ENCODE data around the gene PLSCR2. TPM values are rescaled to one million over a fixed set of nuclear protein-coding genes. Genes with fewer than 3 reads are reported as not detected.

The PLSCR2 gene
- total RNA-seq, 1 experiment from 2014 or later = not detected

- no peaks in the 10 kb centered on the region for H3K36me3 ChIP-seq (ENCODE audit: control insufficient read depth in 1 of 2, insufficient read depth in 2 of 2, low read length in 2 of 2)
- peak overlapping the region; percentile 29 for H2AFZ ChIP-seq (ENCODE audit: low read depth, low read length, poor library complexity, severe bottlenecking)
- peak; percentile 12 for DNase-seq (ENCODE audit: low read depth, low spot score)
- H4K20me1 ChIP-seq (ENCODE audit: insufficient read depth) = no peaks in the 10 kb centered on the region
- ATAC-seq = no peak
- peaks cover 0 to 4% of the 10 kb centered on the region in 2 experiments; a peak in 2 of 4 replicates for H3K4me1 ChIP-seq (ENCODE audit: control insufficient read depth in 1 of 2, insufficient read depth in 2 of 2, low read length in 2 of 2)
- TF ChIP-seq CEBPB (IDR thresholded peaks at IDR 0.05; ENCODE audit: low read depth) (no peak), SP1 (IDR thresholded peaks at IDR 0.05; ENCODE audit: low read depth) (peak; percentile 29; the same call in 1 of the 2 replicates), FOSL1 (IDR thresholded peaks at IDR 0.05; ENCODE audit: low read depth) (peak; percentile 54; the same call in 1 of the 2 replicates), CBX3 (IDR thresholded peaks at IDR 0.05; ENCODE audit: low read depth) (peak; percentile 49; the same call in 1 of the 2 replicates), JUND (IDR thresholded peaks at IDR 0.05) (peak; percentile 47; the same call in 1 of the 2 replicates)
- RAD21 ChIA-PET (ENCODE audit: low non-redundant PET in 1 of 2, low total read pairs in 2 of 2, uncharacterized antibody in 2 of 2, unreplicated experiment in 2 of 2) = no interaction called here
- BruUV-seq (replicated peaks) = no TSS peak
- POLR2A ChIA-PET = no interaction called here
- intact Hi-C loops (cut with micrococcal nuclease) = no loop called here
- no peak overlapping the region for H3K4me3 ChIP-seq (replicated peaks in 1 of 2; ENCODE audit: low read depth in 1 of 2, low read length in 2 of 2)
- no peak overlapping the region for H3K4me2 ChIP-seq (ENCODE audit: low read length)
- no peaks in the 10 kb centered on the region for H3K79me2 ChIP-seq (ENCODE audit: insufficient read depth, low read length)
- no peak overlapping the region for H3K9ac ChIP-seq (ENCODE audit: low read length)
- no peaks in the 10 kb centered on the region for H3K9me3 ChIP-seq (ENCODE audit: control insufficient read depth in 1 of 2, insufficient read depth in 1 of 2, low read depth in 1 of 2, low read length in 2 of 2)
- no peaks in the 10 kb centered on the region for H3K9me2 ChIP-seq (ENCODE audit: insufficient read depth)
- no peaks in the 10 kb centered on the region for H3K27me3 ChIP-seq (ENCODE audit: insufficient read depth, low read length)
- H3K27ac ChIP-seq (ENCODE audit: low read depth, low read length) = no peak overlapping the region
- CTCF ChIA-PET = no interaction called here
Measured at GRCh38 chr3:146403792-146404191, 65.6 kb downstream of the PLSCR2 start.

DNA sequence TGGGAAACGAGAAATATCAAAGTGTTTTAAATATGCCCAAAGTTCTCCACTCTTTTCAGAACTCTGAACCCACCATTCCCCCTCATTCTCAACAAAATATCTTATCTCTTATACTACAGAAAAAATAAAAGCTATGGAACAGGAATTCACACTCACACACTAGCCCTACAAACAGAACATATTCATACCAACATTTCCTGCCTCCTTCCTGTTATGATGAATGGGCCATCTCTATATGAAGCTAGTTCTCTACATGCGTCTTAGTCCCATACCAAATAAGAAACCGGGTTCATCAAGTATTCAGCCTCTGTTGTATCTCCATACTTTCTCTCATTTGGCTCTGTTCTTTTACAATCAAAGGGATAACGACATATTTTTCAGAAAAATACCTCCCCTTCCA, 72.6 kb downstream of the PLSCR2 start:
- POLR2A ChIA-PET = no interaction called here
- no TSS peak for BruUV-seq (replicated peaks)
- Histone ChIP-seq H2AFZ (ENCODE audit: low read depth, low read length, poor library complexity, severe bottlenecking) (no peak overlapping the region), H3K9me2 (ENCODE audit: insufficient read depth) (no peaks in the 10 kb centered on the region), H3K9me3 (ENCODE audit: control insufficient read depth in 1 of 2, insufficient read depth in 1 of 2, low read depth in 1 of 2, low read length in 2 of 2) (no peaks in the 10 kb centered on the region), H3K27me3 (ENCODE audit: insufficient read depth, low read length) (no peaks in the 10 kb centered on the region), H3K4me1 (ENCODE audit: control insufficient read depth in 1 of 2, insufficient read depth in 2 of 2, low read length in 2 of 2) (no peaks in the 10 kb centered on the region), H4K20me1 (ENCODE audit: insufficient read depth) (no peaks in the 10 kb centered on the region), H3K36me3 (ENCODE audit: control insufficient read depth in 1 of 2, insufficient read depth in 2 of 2, low read length in 2 of 2) (no peaks in the 10 kb centered on the region), H3K79me2 (ENCODE audit: insufficient read depth, low read length) (no peaks in the 10 kb centered on the region), H3K9ac (ENCODE audit: low read length) (no peak overlapping the region), H3K4me2 (ENCODE audit: low read length) (no peak overlapping the region), H3K4me3 (replicated peaks in 1 of 2; ENCODE audit: low read depth in 1 of 2, low read length in 2 of 2) (no peak overlapping the region), H3K27ac (ENCODE audit: low read depth, low read length) (no peak overlapping the region)
- RAD21 ChIA-PET (ENCODE audit: low non-redundant PET in 1 of 2, low total read pairs in 2 of 2, uncharacterized antibody in 2 of 2, unreplicated experiment in 2 of 2) = no interaction called here
- ATAC-seq (no peak), DNase-seq (ENCODE audit: low read depth, low spot score) (no peak)
- intact Hi-C loops (cut with micrococcal nuclease) = no loop called here
- no peak for TF ChIP-seq POLR2AphosphoS5 (IDR thresholded peaks at IDR 0.05; ENCODE audit: low read depth, low read length)
- TF ChIP-seq EZH2 (IDR thresholded peaks at IDR 0.05) = no peak
- no peak for TF ChIP-seq POLR2A (IDR thresholded peaks at IDR 0.05; ENCODE audit: borderline replicate concordance, extremely low read depth, insufficient read depth, insufficient read length)
- TF ChIP-seq ZNF274 (IDR thresholded peaks at IDR 0.05; ENCODE audit: low read depth, low read length) = no peak
- no peak for TF ChIP-seq MAX (IDR thresholded peaks at IDR 0.05)
- no peak for TF ChIP-seq ZBTB33 (IDR thresholded peaks at IDR 0.05; ENCODE audit: extremely low read depth, insufficient replicate concordance, low read length)
- no peak for TF ChIP-seq SIN3A (IDR thresholded peaks at IDR 0.05; ENCODE audit: low read depth)
- TF ChIP-seq ATF3 (IDR thresholded peaks at IDR 0.05) = no peak
- no peak for TF ChIP-seq JUND (IDR thresholded peaks at IDR 0.05)
- no peak for TF ChIP-seq CBX3 (IDR thresholded peaks at IDR 0.05; ENCODE audit: low read depth)
- CTCF ChIA-PET = no interaction called here
